MM.1S (cell line): ENCODE measurements around the gene MALSU1.

Experiments used
- DNase-seq: peaks from one replicate; pipeline ENCODE4 v3.0.0-alpha.2; 2015
- H2AFZ ChIP-seq: fragments of 300-600 bp; sonication (generic); 2 replicates; pipeline ENCODE4 v1.6.0; 2016; ENCODE audit warnings: antibody characterized with exemption, low read length
- H3F3A ChIP-seq: fragments of 300-600 bp; sonication (generic); 2 replicates; pipeline ENCODE4 v1.6.1; 2016; ENCODE audit warnings: mild to moderate bottlenecking, antibody characterized with exemption, low read length, moderate library complexity, mixed read lengths; ENCODE audit not compliant: insufficient read depth
- H3K27ac ChIP-seq: fragments of 300-600 bp; sonication (generic); 2 replicates; pipeline ENCODE4 v1.5.1; 2016; ENCODE audit warnings: mild to moderate bottlenecking, low read length
- H3K27me3 ChIP-seq: fragments of 300-600 bp; sonication (generic); replicated peaks from 2 replicates; pipeline ENCODE4 v1.6.0; 2016; ENCODE audit warnings: low read length; ENCODE audit not compliant: insufficient read depth
- H3K36me3 ChIP-seq: fragments of 300-600 bp; sonication (generic); replicated peaks from 2 replicates; pipeline ENCODE4 v1.6.1; 2016; ENCODE audit warnings: mild to moderate bottlenecking, low read length, mixed read lengths; ENCODE audit not compliant: insufficient read depth
- H3K4me1 ChIP-seq: fragments of 300-600 bp; sonication (generic); 2 replicates; pipeline ENCODE4 v1.6.1; 2016; ENCODE audit warnings: low read length, mixed read lengths
- H3K4me2 ChIP-seq: fragments of 300-600 bp; sonication (generic); 2 replicates; pipeline ENCODE4 v1.6.0; 2016; ENCODE audit warnings: low read depth, low read length
- H3K4me3 ChIP-seq: fragments of 300-600 bp; sonication (generic); 2 replicates; pipeline ENCODE4 v1.5.1; 2016; ENCODE audit warnings: low read length, mixed read lengths
- H3K79me2 ChIP-seq: fragments of 300-600 bp; sonication (generic); 2 replicates; pipeline ENCODE4 v1.6.1; 2016; ENCODE audit warnings: mixed run types, low read length, mixed read lengths
- H3K9ac ChIP-seq: fragments of 300-600 bp; sonication (generic); 2 replicates; pipeline ENCODE4 v1.6.1; 2016; ENCODE audit warnings: low read length, mixed read lengths
- H3K9me2 ChIP-seq: fragments of 300-600 bp; sonication (generic); replicated peaks from 2 replicates; pipeline ENCODE4 v1.6.1; 2016; ENCODE audit warnings: mild to moderate bottlenecking, low read length, mixed read lengths; ENCODE audit not compliant: insufficient read depth
- H3K9me3 ChIP-seq: fragments of 300-600 bp; sonication (generic); replicated peaks from 2 replicates; pipeline ENCODE4 v1.6.1; 2016; ENCODE audit warnings: mild to moderate bottlenecking, low read length, mixed read lengths; ENCODE audit not compliant: insufficient read depth
- H4K20me1 ChIP-seq: fragments of 300-600 bp; sonication (generic); 2 replicates; pipeline ENCODE4 v1.6.1; 2016; ENCODE audit warnings: mild to moderate bottlenecking, low read length, moderate library complexity, mixed read lengths; ENCODE audit not compliant: insufficient read depth
- CTCF ChIP-seq: fragments of 300-600 bp; sonication (generic); IDR thresholded peaks from 2 replicates; pipeline ENCODE4 v1.5.1; 2016; ENCODE audit warnings: antibody characterized with exemption, low read length, mixed read lengths
- EZH2 ChIP-seq: fragments of 300-600 bp; sonication (generic); optimal IDR thresholded peaks from 2 replicates; pipeline ENCODE3; 2017; ENCODE audit warnings: low read depth, mild to moderate bottlenecking, antibody characterized with exemption, low read length, mixed read lengths
- EZH2phosphoT487 ChIP-seq: fragments of 300-600 bp; sonication (generic); IDR thresholded peaks from 2 replicates; pipeline ENCODE4 v1.6.1; 2018; ENCODE audit warnings: antibody characterized with exemption, low read length

The MALSU1 gene

GRCh38 chr7:23287612-23288011, 11.5 kb upstream of the MALSU1 start:
- Histone ChIP-seq H3K36me3 (no peaks in the 10 kb centered on the region), H3K27ac (no peak overlapping the region), H3K9ac (no peak overlapping the region), H4K20me1 (no peaks in the 10 kb centered on the region), H3K27me3 (no peaks in the 10 kb centered on the region), H3F3A (no peaks in the 10 kb centered on the region), H2AFZ (no peak overlapping the region), H3K9me2 (no peaks in the 10 kb centered on the region), H3K4me1 (no peaks in the 10 kb centered on the region), H3K79me2 (no peaks in the 10 kb centered on the region), H3K9me3 (no peaks in the 10 kb centered on the region), H3K4me3 (no peak overlapping the region), H3K4me2 (no peak overlapping the region)
- no peak for DNase-seq
- TF ChIP-seq CTCF: no peak
- no peak for TF ChIP-seq EZH2phosphoT487
- no peak for TF ChIP-seq EZH2

GRCh38 chr7:23290993-23291392, 8.1 kb upstream of the MALSU1 start:
- H3K79me2 ChIP-seq: no peaks in the 10 kb centered on the region
- no peaks in the 10 kb centered on the region for H3K27me3 ChIP-seq
- H3K9me2 ChIP-seq: no peaks in the 10 kb centered on the region
- no peaks in the 10 kb centered on the region for H4K20me1 ChIP-seq
- H3K9me3 ChIP-seq: no peaks in the 10 kb centered on the region
- H3K27ac ChIP-seq: no peak overlapping the region
- H3F3A ChIP-seq: no peaks in the 10 kb centered on the region
- no peak for DNase-seq
- no peak for TF ChIP-seq EZH2
- TF ChIP-seq CTCF: no peak
- no peak for TF ChIP-seq EZH2phosphoT487
- H3K4me1 ChIP-seq: no peaks in the 10 kb centered on the region
- H3K4me2 ChIP-seq: no peak overlapping the region
- H3K9ac ChIP-seq: no peak overlapping the region
- H3K36me3 ChIP-seq: no peaks in the 10 kb centered on the region
- H2AFZ ChIP-seq: no peak overlapping the region
- H3K4me3 ChIP-seq: no peak overlapping the region

- H3K79me2 ChIP-seq: no peaks in the 10 kb centered on the region
- no peaks in the 10 kb centered on the region for H3K27me3 ChIP-seq
- no peaks in the 10 kb centered on the region for H3K9me2 ChIP-seq
- TF ChIP-seq EZH2phosphoT487 (no peak), CTCF (no peak), EZH2 (no peak)
- H3K4me3 ChIP-seq: no peak overlapping the region
- H3K4me1 ChIP-seq: no peaks in the 10 kb centered on the region
- H3K27ac ChIP-seq: no peak overlapping the region
- no peak overlapping the region for H2AFZ ChIP-seq
- no peak for DNase-seq
- no peaks in the 10 kb centered on the region for H3K36me3 ChIP-seq
- H3F3A ChIP-seq: no peaks in the 10 kb centered on the region
- no peak overlapping the region for H3K9ac ChIP-seq
- no peaks in the 10 kb centered on the region for H4K20me1 ChIP-seq
- no peaks in the 10 kb centered on the region for H3K9me3 ChIP-seq
- H3K4me2 ChIP-seq: no peak overlapping the region
Observed at GRCh38 chr7:23291957-23292560, 7.1 kb upstream of the MALSU1 start.
